HG02938 (cell line): Measurements from ENCODE around the gene CDK19.

Experiments
- ATAC-seq: cut with Tn5 transposase; IDR thresholded peaks from one replicate; pipeline ENCODE4 v1.9.1; 2021; ENCODE audit warnings: mild to moderate bottlenecking, moderate library complexity; ENCODE audit not compliant: unreplicated experiment

Gene CDK19

DNA sequence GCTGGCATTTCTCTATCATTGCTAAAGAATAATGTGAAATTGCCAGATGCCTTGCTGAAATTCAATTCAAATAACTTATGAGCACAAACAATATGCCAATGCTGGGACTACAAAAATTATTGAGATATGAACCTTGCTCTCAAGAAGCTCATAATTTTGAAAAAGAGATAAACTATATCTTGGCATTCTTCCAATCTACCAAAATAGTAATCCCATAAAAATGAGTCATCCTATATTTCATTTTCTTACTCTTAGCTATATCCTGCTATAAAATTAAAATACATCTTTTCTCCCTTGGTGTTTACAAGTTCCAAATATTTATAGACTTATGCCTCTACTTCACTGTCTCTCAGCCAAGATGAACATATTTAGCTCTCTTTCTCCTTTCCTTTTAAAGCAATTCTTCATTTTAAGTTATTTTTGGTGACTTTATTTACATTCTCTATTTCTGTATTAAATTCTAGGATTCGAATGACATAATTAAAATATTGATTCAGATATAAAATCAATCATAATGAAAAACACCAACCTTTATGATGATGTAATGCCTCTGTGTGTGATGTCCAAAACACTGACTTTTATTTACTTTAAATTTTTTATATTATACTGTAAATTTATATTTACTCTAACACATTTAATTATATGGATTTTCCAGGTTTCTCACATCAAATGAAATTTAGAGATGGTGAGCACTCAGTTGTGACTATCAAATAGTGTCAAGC lies 152.6 kb downstream of the CDK19 start:
- no peak for ATAC-seq

DNA sequence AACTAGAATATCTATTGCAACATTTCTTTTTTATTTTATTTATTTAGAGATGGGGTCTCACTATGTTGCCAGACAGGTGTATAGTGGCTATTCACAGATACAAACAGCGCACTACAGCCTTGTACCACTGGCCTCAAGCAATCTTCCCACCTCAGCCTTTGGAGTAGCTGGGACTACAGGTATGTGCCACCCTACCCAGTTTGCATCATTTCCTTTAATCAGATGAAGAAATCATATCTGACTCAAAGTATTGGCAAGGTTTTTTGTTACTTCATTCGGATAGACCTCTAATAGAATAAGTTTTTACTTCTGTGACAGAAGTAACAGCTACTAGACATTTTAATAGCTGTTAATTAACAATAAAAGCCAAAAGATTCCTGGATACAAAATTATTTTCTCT lies 153.9 kb downstream of the CDK19 start:
- ATAC-seq = no peak

DNA sequence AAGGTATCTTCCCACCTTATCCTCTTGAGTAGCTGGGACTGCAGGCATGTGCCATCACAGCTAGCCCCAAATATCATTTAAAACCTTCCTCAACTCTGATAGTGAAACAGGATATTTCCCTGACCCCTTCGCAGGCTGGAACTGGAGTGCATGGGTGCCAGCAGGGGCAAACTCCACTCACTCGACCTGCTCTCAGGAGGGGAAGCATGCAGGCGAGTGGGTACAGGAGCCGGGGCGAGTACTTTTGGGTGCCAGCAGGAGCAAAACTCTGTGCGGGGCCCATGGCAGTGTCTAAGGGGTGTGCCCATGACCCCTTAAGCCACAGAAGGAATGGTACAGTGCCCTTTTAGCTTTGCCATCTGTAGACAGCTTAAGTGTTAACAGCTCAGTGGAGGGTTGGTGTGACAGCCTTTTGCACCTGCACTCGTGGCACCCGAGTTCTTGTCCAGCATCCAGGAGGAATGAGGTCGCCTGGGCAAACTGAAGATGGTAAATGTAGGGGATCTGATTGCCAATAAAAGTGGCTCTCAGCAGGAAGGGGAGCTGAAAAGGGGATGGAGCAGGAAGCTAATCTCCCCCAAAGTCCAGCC lies 155.1 kb downstream of the CDK19 start:
- ATAC-seq = no peak

DNA sequence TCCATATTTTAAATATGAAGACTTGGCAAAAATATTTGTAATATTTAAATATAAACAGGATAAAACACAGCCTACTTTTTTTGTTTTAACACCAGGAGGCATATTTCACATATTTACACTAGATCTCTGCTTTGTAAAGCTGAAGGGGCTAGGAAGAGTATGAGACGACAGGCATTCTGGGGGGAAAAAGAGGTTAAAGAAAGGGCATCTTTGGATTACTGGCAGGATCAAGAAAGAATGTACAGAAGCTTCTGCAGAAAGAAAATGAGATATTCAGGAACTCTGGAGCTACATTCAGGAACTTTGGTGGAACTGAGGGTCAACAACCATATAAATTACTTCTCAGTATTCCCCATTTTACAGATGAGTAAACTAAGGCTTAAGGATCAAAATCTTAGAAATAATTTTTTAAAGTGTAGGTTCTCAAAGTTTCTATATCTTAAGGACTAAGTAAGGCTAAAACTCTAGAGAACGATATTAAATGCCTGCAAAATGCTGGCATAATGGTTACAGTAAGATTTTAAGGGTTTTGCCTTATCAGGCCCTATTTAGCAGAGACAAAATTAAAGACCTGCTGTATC lies 156.5 kb downstream of the CDK19 start:
- ATAC-seq = no peak

DNA sequence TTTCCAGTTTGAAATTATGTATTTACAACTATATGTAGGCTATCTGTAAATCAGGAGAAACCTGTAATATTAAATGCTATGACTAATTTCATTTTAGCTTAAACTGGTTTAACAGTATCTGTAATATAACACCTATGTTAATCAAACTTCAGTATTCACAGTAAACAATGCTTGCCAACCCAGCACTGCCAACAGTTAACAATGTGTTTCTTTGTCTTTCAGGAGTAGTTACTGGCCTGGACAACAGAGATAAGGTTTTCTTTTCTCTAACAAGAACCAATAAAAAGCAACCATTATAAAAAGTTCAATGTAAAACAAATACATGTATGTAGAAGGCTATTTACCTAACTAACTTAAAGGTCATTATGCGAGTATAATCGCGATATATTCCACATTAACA lies 158.8 kb downstream of the CDK19 start:
- ATAC-seq = no peak

- ATAC-seq = no peak
Observed at GRCh38 chr6:110655821-110656220, 159.4 kb downstream of the CDK19 start.

GRCh38 chr6:110654096-110654820 lies 161.0 kb downstream of the CDK19 start:
- no peak for ATAC-seq

GRCh38 chr6:110653381-110653780 lies 161.9 kb downstream of the CDK19 start:
- no peak for ATAC-seq

- no peak for ATAC-seq
Observed at GRCh38 chr6:110652520-110652919, 162.7 kb downstream of the CDK19 start.

DNA sequence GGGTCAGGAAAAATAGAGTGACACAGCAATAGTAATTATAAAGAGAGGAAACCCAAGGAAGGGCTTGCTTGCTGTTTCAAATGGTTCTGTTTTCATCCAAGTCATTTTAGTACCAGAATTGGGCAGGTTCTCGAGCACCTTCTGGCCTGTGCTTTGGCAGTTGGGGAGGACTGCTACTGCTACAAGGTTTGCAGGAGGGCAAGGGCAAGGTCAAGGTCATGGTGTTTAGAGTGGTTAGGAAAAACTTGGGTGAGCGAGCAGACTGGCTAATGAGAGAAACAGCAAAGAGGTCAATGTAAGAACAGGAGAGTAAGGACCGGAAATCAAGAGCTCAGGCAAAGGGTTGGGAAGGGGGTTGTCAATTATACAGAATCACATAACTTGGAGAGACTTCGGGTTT lies 164.5 kb downstream of the CDK19 start:
- ATAC-seq = no peak

GRCh38 chr6:110649704-110650103 lies 165.6 kb downstream of the CDK19 start:
- ATAC-seq = no peak

- ATAC-seq = no peak
Observed at GRCh38 chr6:110646951-110647910, 168.0 kb downstream of the CDK19 start.

DNA sequence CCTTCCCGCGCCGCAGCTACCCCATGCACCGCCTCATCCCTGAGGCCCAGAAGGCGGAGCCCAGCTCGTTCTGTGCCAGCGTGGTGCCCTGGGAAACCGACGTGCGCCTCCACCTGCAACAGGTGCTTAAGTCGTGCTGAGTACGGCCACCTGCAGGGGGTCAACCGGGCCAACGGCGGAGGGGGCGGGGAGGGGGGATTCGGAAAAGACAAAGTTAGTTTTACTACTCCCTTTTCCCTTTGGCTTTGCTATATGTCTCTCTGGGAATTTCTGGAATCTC lies 168.9 kb downstream of the CDK19 start:
- no peak for ATAC-seq

DNA sequence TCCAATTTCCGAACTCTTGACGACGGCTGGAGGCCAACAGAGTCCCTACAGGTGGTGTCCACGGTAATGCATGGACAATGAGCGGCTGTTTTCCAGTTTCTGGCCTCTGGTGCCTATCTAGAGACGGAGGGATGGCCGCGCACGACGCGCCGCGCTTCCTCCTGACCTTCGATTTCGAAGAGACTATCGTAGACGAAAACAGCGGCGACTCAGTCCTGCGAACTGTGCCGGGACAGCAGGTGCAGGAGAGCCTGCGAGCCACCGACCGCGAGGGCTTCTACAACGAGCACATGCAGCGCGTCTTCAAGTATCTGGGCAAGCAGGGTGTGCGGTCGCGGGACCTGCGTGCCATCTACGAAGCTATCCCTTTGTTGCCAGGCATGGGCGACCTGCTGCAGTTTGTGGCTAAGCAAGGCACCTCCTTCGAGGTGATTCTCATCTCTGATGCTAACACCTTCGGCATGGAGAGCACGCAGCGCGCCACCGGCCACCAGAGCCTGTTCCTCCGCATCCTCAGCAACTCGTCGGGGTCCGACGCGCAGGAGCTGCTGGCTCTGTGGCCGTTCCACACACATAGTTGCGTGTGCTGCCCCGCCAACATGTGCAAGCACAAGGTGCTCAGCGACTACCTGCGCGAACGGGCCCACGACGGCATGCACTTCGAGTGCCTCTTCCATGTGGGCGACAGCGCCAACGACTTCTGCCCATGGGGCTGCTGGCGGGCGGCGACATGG lies 169.4 kb downstream of the CDK19 start:
- ATAC-seq = no peak

DNA sequence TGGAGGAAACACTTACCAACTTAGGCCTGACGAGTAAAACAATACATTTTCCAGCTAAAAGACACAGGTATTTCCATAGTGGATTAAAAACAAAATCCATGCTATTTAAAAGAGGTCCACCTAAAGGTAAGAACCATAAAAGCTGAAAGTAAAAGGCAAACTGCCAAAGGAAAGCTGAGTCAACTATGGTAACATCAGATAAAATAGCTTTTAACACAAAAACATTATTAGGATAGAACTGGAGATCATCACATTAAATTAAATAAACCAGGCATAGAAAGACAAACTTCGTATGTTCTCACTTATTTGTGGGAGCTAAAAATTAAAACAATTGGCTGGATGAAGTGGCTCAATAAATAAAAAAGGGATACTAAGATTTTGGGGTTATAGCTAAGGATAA lies 172.1 kb downstream of the CDK19 start:
- no peak for ATAC-seq

DNA sequence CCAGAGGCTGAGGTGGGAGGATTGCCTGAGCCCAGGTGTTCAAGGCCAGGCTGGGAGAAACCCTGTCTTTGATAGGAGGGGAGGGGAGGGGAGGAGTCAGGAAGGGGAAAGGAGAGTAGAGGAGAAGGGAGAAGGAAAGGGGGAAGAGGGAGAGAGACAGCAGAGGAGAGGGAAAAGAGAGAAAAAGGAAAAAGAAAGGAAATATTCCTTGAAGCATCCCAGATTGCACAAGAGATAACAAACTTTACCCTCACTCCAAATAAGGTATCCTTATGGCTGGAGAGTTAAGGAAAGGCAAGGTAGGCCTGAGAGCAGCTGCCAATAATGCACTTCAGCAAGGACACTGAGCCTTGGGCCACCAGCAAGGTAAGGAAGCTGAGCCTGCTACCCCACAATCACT lies 172.6 kb downstream of the CDK19 start:
- ATAC-seq = no peak

DNA sequence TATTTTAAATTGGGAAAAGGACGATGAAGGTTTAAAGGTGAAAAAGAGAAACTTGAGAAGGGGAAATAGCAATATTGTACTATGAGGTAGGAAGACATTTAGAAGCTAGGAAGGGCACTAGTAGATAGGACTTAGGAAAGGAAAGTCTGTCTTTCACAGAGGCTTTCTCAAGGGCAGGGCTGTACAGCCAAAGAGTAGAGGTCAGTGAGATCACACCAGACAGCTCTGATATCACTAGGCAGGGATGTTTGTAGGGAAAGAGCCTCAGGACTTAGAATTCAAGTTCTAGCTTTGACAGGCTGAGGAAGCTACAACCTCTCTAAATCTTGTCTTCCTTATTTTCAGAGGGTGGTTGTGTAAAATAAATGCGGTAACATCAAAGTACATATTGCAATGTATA lies 178.5 kb downstream of the CDK19 start:
- no peak for ATAC-seq

- no peak for ATAC-seq
Observed at GRCh38 chr6:110635096-110635495, 180.2 kb downstream of the CDK19 start.

DNA sequence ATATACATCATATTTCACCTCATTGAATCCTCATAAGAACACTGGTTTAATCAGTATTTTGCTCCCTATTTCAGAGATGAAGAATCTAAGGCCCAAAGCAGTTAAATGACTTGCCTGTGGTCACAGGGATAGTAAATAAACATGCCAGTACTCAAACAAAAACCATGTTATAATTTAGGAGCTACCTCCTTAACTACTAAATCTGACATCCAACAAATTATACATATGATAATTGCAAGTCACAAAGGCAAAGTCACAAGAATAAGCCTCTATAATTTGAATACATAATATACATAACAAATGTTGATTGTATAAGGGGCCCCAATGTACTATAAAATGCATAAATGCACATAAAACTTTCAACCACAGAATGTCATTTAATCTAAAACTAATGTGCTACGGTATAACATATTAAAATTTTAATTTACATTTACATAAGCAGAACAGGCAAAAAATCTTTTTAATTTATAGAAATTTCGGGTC lies 181.5 kb downstream of the CDK19 start:
- no peak for ATAC-seq

DNA sequence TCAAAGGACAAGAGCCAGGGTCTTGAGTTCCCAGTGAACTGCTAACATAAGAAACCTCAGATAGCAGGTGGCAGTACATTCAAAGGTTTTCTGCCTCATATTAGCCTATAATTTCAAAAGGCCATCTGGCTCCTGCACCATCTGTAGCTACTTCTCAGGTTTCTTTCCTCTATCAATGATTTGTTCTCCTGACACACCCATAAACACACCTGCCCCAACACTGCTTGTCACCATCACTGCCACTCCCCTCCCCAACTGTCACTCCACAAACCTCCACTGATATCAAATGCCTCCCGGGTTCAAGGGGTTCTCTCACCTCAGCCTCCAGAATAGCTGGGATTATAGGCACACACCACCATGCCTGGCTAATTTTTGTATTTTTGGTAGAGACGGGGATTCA lies 186.1 kb downstream of the CDK19 start:
- no peak for ATAC-seq
